RWPE2 (cell line): ENCODE results near the gene FCER2.
"Not testable (repeated sequence)": the region's sequence is repeated elsewhere in the genome, so short reads cannot be mapped to it uniquely, and the experiment has no call there.

Source experiments
- ATAC-seq: fragments of 200-7000 bp; cut with Tn5 transposase; 3 replicates; pipeline ENCODE4 v1.9.1; 2021; ENCODE audit warnings: low read depth
- DNase-seq: peaks from one replicate; pipeline ENCODE4 v3.0.0-alpha.2; 2020; ENCODE audit warnings: low spot score
- H3K27ac ChIP-seq: fragments of 450-650 bp; 2 replicates; pipeline ENCODE4 v1.5.1; 2017; ENCODE audit warnings: mild to moderate bottlenecking; ENCODE audit not compliant: poor library complexity, severe bottlenecking
- H3K27me3 ChIP-seq: fragments of 250-450 bp; sonication (Bioruptor Pico); 2 replicates; pipeline ENCODE4 v1.5.1; 2021; ENCODE audit warnings: mild to moderate bottlenecking, moderate library complexity; ENCODE audit not compliant: insufficient read depth, poor library complexity, severe bottlenecking
- H3K36me3 ChIP-seq: fragments of 250-450 bp; sonication (Bioruptor Pico); 2 replicates; pipeline ENCODE4 v1.5.1; 2020; ENCODE audit warnings: low read depth, mild to moderate bottlenecking, moderate library complexity
- H3K4me1 ChIP-seq: fragments of 250-450 bp; sonication (Bioruptor Pico); 2 replicates; pipeline ENCODE4 v1.5.1; 2021; ENCODE audit warnings: mild to moderate bottlenecking, moderate library complexity; ENCODE audit not compliant: insufficient read depth, poor library complexity, severe bottlenecking
- H3K4me3 ChIP-seq: fragments of 250-450 bp; sonication (Bioruptor Pico); 2 replicates; pipeline ENCODE4 v1.5.1; 2021; ENCODE audit warnings: mild to moderate bottlenecking, moderate library complexity; ENCODE audit not compliant: severe bottlenecking
- H3K9me3 ChIP-seq: fragments of 250-450 bp; sonication (Bioruptor Pico); 2 replicates; pipeline ENCODE4 v1.5.1; 2021; ENCODE audit warnings: mild to moderate bottlenecking, moderate library complexity; ENCODE audit not compliant: severe bottlenecking
- CTCF ChIP-seq: fragments of 450-650 bp; IDR thresholded peaks from one replicate; pipeline ENCODE4 v1.5.1; 2017; ENCODE audit warnings: mild to moderate bottlenecking, moderate library complexity; ENCODE audit not compliant: poor library complexity, severe bottlenecking

Gene FCER2

GRCh38 chr19:7645656-7646425 lies 56.1 kb downstream of the FCER2 start:
- no peaks in the 10 kb centered on the region for H3K36me3 ChIP-seq
- no peaks in the 10 kb centered on the region for H3K27me3 ChIP-seq
- no peak overlapping the region for H3K27ac ChIP-seq
- H3K4me3 ChIP-seq, result no peak overlapping the region
- DNase-seq (no peak), ATAC-seq (no peak)
- no peaks in the 10 kb centered on the region for H3K9me3 ChIP-seq
- no peak for TF ChIP-seq CTCF
- no peaks in the 10 kb centered on the region for H3K4me1 ChIP-seq

- no peaks in the 10 kb centered on the region for H3K27me3 ChIP-seq
- no peak for TF ChIP-seq CTCF
- H3K9me3 ChIP-seq, result no peaks in the 10 kb centered on the region
- H3K36me3 ChIP-seq, result no peaks in the 10 kb centered on the region; the same call in 1 of the 2 replicates
- H3K4me3 ChIP-seq, result no peak overlapping the region
- no peak for ATAC-seq
- DNase-seq, result no peak
- H3K4me1 ChIP-seq, result no peaks in the 10 kb centered on the region
- no peak overlapping the region for H3K27ac ChIP-seq
Observed at GRCh38 chr19:7645163-7645562, 56.8 kb downstream of the FCER2 start.

GRCh38 chr19:7644550-7644877 lies 57.4 kb downstream of the FCER2 start:
- TF ChIP-seq CTCF, result no peak
- Histone ChIP-seq H3K27me3 (no peaks in the 10 kb centered on the region), H3K9me3 (no peaks in the 10 kb centered on the region), H3K27ac (no peak overlapping the region), H3K4me3 (no peak overlapping the region), H3K4me1 (no peaks in the 10 kb centered on the region), H3K36me3 (no peaks in the 10 kb centered on the region; the same call in 1 of the 2 replicates)
- DNase-seq (no peak), ATAC-seq (no peak)

GRCh38 chr19:7643629-7644549 lies 58.0 kb downstream of the FCER2 start:
- H3K9me3 ChIP-seq, H3K36me3 ChIP-seq, DNase-seq, H3K4me3 ChIP-seq, ATAC-seq, H3K4me1 ChIP-seq, H3K27me3 ChIP-seq, H3K27ac ChIP-seq: not testable (repeated sequence)

- Histone ChIP-seq H3K27ac (no peak overlapping the region), H3K4me1 (no peaks in the 10 kb centered on the region), H3K36me3 (no peaks in the 10 kb centered on the region; the same call in 1 of the 2 replicates), H3K4me3 (no peak overlapping the region), H3K9me3 (no peaks in the 10 kb centered on the region), H3K27me3 (no peaks in the 10 kb centered on the region)
- DNase-seq, result no peak
- no peak for TF ChIP-seq CTCF
- no peak for ATAC-seq
Observed at GRCh38 chr19:7643031-7643415, 58.9 kb downstream of the FCER2 start.
